Stomach (tissue), 9 donors: ENCODE data around the gene RYR3. TPM values are rescaled to one million over a fixed set of nuclear protein-coding genes. Genes with fewer than 3 reads are reported as not detected.

Source experiments
- DNase-seq, 2 donors: peaks; one replicate each; pipeline versions ENCODE4 v3.0.0 to v3.0.0-alpha.2; 2013 to 2019
- H3K27ac ChIP-seq, 5 donors: fragments of 200-600 bp in 4 of 5; sonication (generic) in 4 of 5; one replicate each; pipeline ENCODE4 v1.5.1; 2013 to 2019; ENCODE audit warnings: mild to moderate bottlenecking in 1 of 5, moderate library complexity in 1 of 5
- H3K27me3 ChIP-seq, 3 donors: fragments of 200-600 bp; sonication (generic); one replicate each; pipeline ENCODE4 v1.5.1; 2017 to 2019; ENCODE audit warnings: mixed run types in 1 of 3
- H3K36me3 ChIP-seq, 4 donors: fragments of 200-600 bp; sonication (generic); 1 replicate in 3 of 4; 2 replicates in 1 of 4; pipeline ENCODE4 v1.5.1; 2016 to 2019
- H3K4me1 ChIP-seq, 4 donors: fragments of 200-600 bp; sonication (generic); one replicate each; pipeline ENCODE4 v1.5.1; 2016 to 2019
- H3K4me3 ChIP-seq, 4 donors: fragments of 200-600 bp; sonication (generic) in 3 of 4; one replicate each; pipeline ENCODE4 v1.5.1; 2016 to 2019; ENCODE audit warnings: mild to moderate bottlenecking in 1 of 4
- H3K9me3 ChIP-seq, 4 donors: fragments of 200-600 bp; sonication (generic); one replicate each; pipeline ENCODE4 v1.5.1; 2016 to 2019
- CTCF ChIP-seq, 7 experiments: fragments of 450-650 bp in 4 of 7; fragments of 200-600 bp in 3 of 7; sonication (generic) in 3 of 7; IDR thresholded peaks; one replicate each; pipeline ENCODE4 v1.5.1; 2016 to 2019; ENCODE audit warnings: antibody characterized with exemption in 7 of 7, control low read depth in 2 of 7, mild to moderate bottlenecking in 1 of 7
- EP300 ChIP-seq: sonication (generic); formaldehyde crosslinking; IDR thresholded peaks from one replicate; pipeline ENCODE4 v1.6.1; 2017; ENCODE audit warnings: antibody characterized with exemption
- POLR2A ChIP-seq, 4 donors: fragments of 450-650 bp; IDR thresholded peaks; one replicate each; pipeline ENCODE4 v1.6.1; 2016; ENCODE audit warnings: antibody characterized with exemption in 4 of 4, control low read depth in 2 of 4, mild to moderate bottlenecking in 1 of 4, moderate library complexity in 1 of 4
- POLR2AphosphoS5 ChIP-seq, 3 donors: sonication (generic); formaldehyde crosslinking; IDR thresholded peaks; one replicate each; pipeline ENCODE4 v1.6.1; 2016; ENCODE audit warnings: antibody characterized with exemption in 3 of 3
- WGBS, 5 donors: extraction: QIAGEN DNeasy Blood & Tissue Kit in 3 of 5; methylation state at CpG; one replicate each; pipeline versions ENCODE4 v1.1.5 to v1.1.7; 2013 to 2018; 5-methylcytosine and 5-hydroxymethylcytosine counted together
- intact Hi-C: fragments of 100-400 bp; cut with DNase I; formaldehyde crosslinking; loops from one replicate; pipeline ENCODE4 v1.15.1; 2023; ENCODE audit warnings: low total_unique reads
- polyA plus RNA-seq, 3 donors: library from polyadenylated mRNA; stranded (reverse); fragments of 200-250 nt; gene quantifications; one replicate each; pipeline ENCODE4 v1.2.3, GENCODE V29; 2013
- total RNA-seq, 5 donors: library from RNA; depleted of rRNA; stranded (reverse); fragments of >200 nt; gene quantifications; one replicate each; pipeline versions ENCODE4 v1.1.0 to v1.2.3, GENCODE V29; 2014 to 2016
- donor health status: healthy with polysubstance abuse.
- donor health status: Bipolar disorder and iron deficiency.
- donor health status: healthy.

Gene RYR3
- total and polyA plus RNA-seq, 8 donors = 0.12 to 36.2 (median 4.0) TPM

- intact Hi-C loops = no loop called here
- H3K27me3 ChIP-seq = no peaks in the 10 kb centered on the region
- no peak for DNase-seq
- no peaks in the 10 kb centered on the region for H3K4me1 ChIP-seq
- WGBS, 5 donors = 65 to 80% (median 66%) methylated on average over 3 of the region's 3 CpGs
- no peak overlapping the region for H3K27ac ChIP-seq
- TF ChIP-seq CTCF (IDR thresholded peaks at IDR 0.05) (no peak), POLR2AphosphoS5 (IDR thresholded peaks at IDR 0.05) (no peak), EP300 (no peak), POLR2A (IDR thresholded peaks at IDR 0.05) (no peak)
- H3K4me3 ChIP-seq = no peak overlapping the region
- H3K36me3 ChIP-seq = no peaks in the 10 kb centered on the region
- H3K9me3 ChIP-seq = no peaks in the 10 kb centered on the region
These were observed 215.8 kb downstream of the RYR3 start for GRCh38 chr15:33526532-33526931.

GRCh38 chr15:33533197-33533596 lies 222.4 kb downstream of the RYR3 start:
- Histone ChIP-seq H3K36me3 (no peaks in the 10 kb centered on the region), H3K27me3 (no peaks in the 10 kb centered on the region), H3K9me3 (no peaks in the 10 kb centered on the region), H3K27ac (no peak overlapping the region), H3K4me3 (no peak overlapping the region), H3K4me1 (no peaks in the 10 kb centered on the region)
- 73 to 80% (median 76%) methylated on average over 4 of the region's 4 CpGs for WGBS, 5 donors
- TF ChIP-seq POLR2AphosphoS5 (IDR thresholded peaks at IDR 0.05) = no peak
- intact Hi-C loops = no loop called here
- no peak for DNase-seq

DNA sequence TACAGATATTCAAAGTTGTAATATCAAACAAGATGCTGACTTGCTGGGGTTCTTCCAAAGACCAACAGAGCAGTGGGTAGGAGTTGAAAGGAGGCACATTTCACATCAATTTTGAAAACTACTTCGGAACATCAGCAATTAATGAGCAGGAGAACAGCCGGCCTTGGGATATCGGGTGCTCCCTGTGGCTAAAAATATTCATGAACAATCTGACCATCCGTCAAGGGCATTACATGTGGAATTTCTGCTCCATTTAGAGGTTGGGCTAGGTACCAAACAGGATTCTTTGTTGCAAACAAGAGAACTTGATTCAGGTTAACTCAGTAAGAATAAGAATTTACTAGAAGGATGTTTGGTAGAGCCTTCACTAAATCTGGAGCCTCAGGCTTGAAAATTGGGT lies 223.9 kb downstream of the RYR3 start:
- WGBS, 5 donors = 80 to 89% (median 83%) methylated on average over 4 of the region's 4 CpGs

GRCh38 chr15:33535135-33535534 lies 224.4 kb downstream of the RYR3 start:
- Histone ChIP-seq H3K4me3 (no peak overlapping the region), H3K4me1 (no peaks in the 10 kb centered on the region), H3K9me3 (no peaks in the 10 kb centered on the region), H3K36me3 (no peaks in the 10 kb centered on the region), H3K27ac (no peak overlapping the region), H3K27me3 (no peaks in the 10 kb centered on the region)
- intact Hi-C loops = no loop called here
- DNase-seq = no peak
- TF ChIP-seq EP300 (no peak), POLR2AphosphoS5 (IDR thresholded peaks at IDR 0.05) (no peak), CTCF (IDR thresholded peaks at IDR 0.05) (no peak), POLR2A (IDR thresholded peaks at IDR 0.05) (no peak)
- 47 to 62% (median 60%) methylated on average over 3 of the region's 3 CpGs for WGBS, 5 donors

More for the DNA sequence above, 223.9 kb downstream of the RYR3 start:
- Histone ChIP-seq H3K4me3 (no peak overlapping the region), H3K27ac (no peak overlapping the region), H3K4me1 (no peaks in the 10 kb centered on the region), H3K9me3 (no peaks in the 10 kb centered on the region), H3K27me3 (no peaks in the 10 kb centered on the region), H3K36me3 (no peaks in the 10 kb centered on the region)
- intact Hi-C loops = no loop called here
- TF ChIP-seq EP300 (no peak), CTCF (IDR thresholded peaks at IDR 0.05) (no peak), POLR2A (IDR thresholded peaks at IDR 0.05) (no peak), POLR2AphosphoS5 (IDR thresholded peaks at IDR 0.05) (no peak)
- no peak for DNase-seq

GRCh38 chr15:33539825-33540573 lies 229.2 kb downstream of the RYR3 start:
- DNase-seq = no peak
- intact Hi-C loops = no loop called here
- Histone ChIP-seq H3K4me1 (no peaks in the 10 kb centered on the region), H3K9me3 (no peaks in the 10 kb centered on the region), H3K36me3 (no peaks in the 10 kb centered on the region), H3K27ac (no peak overlapping the region), H3K27me3 (no peaks in the 10 kb centered on the region), H3K4me3 (no peak overlapping the region)
- TF ChIP-seq POLR2A (IDR thresholded peaks at IDR 0.05) (no peak), EP300 (no peak), POLR2AphosphoS5 (IDR thresholded peaks at IDR 0.05) (no peak), CTCF (IDR thresholded peaks at IDR 0.05) (no peak)
- 72 to 81% (median 76%) methylated on average over 10 of the region's 10 CpGs for WGBS, 5 donors
